Activated CD4-positive, alpha-beta T cell treated with anti-CD3 and anti-CD28 coated beads, Interleukin-2, amount 50 U/mL, for 16 hours (primary cell): ENCODE measurements around the gene CRYM.

Experiments
- DNase-seq: peaks from one replicate; pipeline ENCODE4 v3.0.0-alpha.2; 2020

Gene CRYM

GRCh38 chr16:21242756-21243155 lies 35.3 kb downstream of the CRYM start:
- DNase-seq = no peak

- DNase-seq = no peak
Observed at GRCh38 chr16:21239646-21240045, 38.4 kb downstream of the CRYM start.

- no peak for DNase-seq
Observed at GRCh38 chr16:21236831-21237230, 41.3 kb downstream of the CRYM start.

- DNase-seq = no peak
Observed at GRCh38 chr16:21235199-21235585, 42.9 kb downstream of the CRYM start.

GRCh38 chr16:21233521-21234150 lies 44.5 kb downstream of the CRYM start, which contains the start of gene ANKS4B:
Gene ANKS4B, plus strand, starts transcription at chr16:21233699. Its CDS starts 39 bp downstream, at chr16:21233738.
- DNase-seq = no peak

- DNase-seq = no peak
Observed at GRCh38 chr16:21233045-21233520, 45.0 kb downstream of the CRYM start.

GRCh38 chr16:21228361-21228872 lies 49.7 kb downstream of the CRYM start:
- DNase-seq = no peak

- no peak for DNase-seq
Observed at GRCh38 chr16:21227866-21228265, 50.2 kb downstream of the CRYM start.

GRCh38 chr16:21226749-21227148 lies 51.3 kb downstream of the CRYM start:
- DNase-seq = no peak

- DNase-seq = peak; percentile 28
Observed at GRCh38 chr16:21224800-21225199, 53.3 kb downstream of the CRYM start.

GRCh38 chr16:21223787-21224186 lies 54.3 kb downstream of the CRYM start:
- no peak for DNase-seq

- no peak for DNase-seq
Observed at GRCh38 chr16:21222495-21223337, 55.4 kb downstream of the CRYM start.

GRCh38 chr16:21219551-21219950 lies 58.5 kb downstream of the CRYM start:
- DNase-seq = no peak

- DNase-seq = no peak
Observed at GRCh38 chr16:21218153-21218552, 59.9 kb downstream of the CRYM start.

- DNase-seq = no peak
Observed at GRCh38 chr16:21217121-21217520, 61.0 kb downstream of the CRYM start.

- DNase-seq = no peak
Observed at GRCh38 chr16:21214086-21214485, 64.0 kb downstream of the CRYM start.

- DNase-seq = no peak
Observed at GRCh38 chr16:21211486-21211885, 66.6 kb downstream of the CRYM start, which contains the start of gene ZP2. Gene ZP2, minus strand, starts transcription at chr16:21211574. Its CDS starts 27 bp downstream, at chr16:21211547.
